ENCODE results near the gene PHKB. TPM values are rescaled to one million over a fixed set of nuclear protein-coding genes. Genes with fewer than 3 reads are reported as not detected.

The PHKB gene
- total RNA-seq, 1 donor from 2014 or later, result 109 TPM

- Histone ChIP-seq H3K9me3 (ENCODE audit: low read depth) (no peaks in the 10 kb centered on the region), H3K27ac (peak overlapping the region; percentile 100), H3K9ac (peak overlapping the region; percentile 94), H3K27me3 (no peaks in the 10 kb centered on the region), H2AFZ (replicated peaks) (peak overlapping the region; percentile 91), H3F3A (ENCODE audit: low read depth) (peaks cover 22% of the 10 kb centered on the region), H3K79me2 (ENCODE audit: low read depth) (peaks cover 68% of the 10 kb centered on the region), H4K20me1 (ENCODE audit: low read depth) (peaks cover 6% of the 10 kb centered on the region), H3K4me1 (peaks cover 33% of the 10 kb centered on the region), H3K4me3 (peak overlapping the region; percentile 82), H3K36me3 (peaks cover 5% of the 10 kb centered on the region), H3K4me2 (peak overlapping the region; percentile 80)
- Mint-ChIP-seq H3K36me3 (peaks cover 2% of the 10 kb centered on the region), H3K27me3 (ENCODE audit: insufficient read depth, low read depth) (peaks cover 2% of the 10 kb centered on the region), H3K4me3 (peak overlapping the region; percentile 99), H3K4me1 (peaks cover 34% of the 10 kb centered on the region), H3K9me3 (no peaks in the 10 kb centered on the region), H3K27ac (peak overlapping the region; percentile 97)
- peak; percentile 58 for DNase-seq (ENCODE audit: low spot score)
- no peak for TF ChIP-seq EZH2 (IDR thresholded peaks at IDR 0.05)
- no peak for TF ChIP-seq EZH2phosphoT487 (IDR thresholded peaks at IDR 0.05)
- TF ChIP-seq, protein P1, sequence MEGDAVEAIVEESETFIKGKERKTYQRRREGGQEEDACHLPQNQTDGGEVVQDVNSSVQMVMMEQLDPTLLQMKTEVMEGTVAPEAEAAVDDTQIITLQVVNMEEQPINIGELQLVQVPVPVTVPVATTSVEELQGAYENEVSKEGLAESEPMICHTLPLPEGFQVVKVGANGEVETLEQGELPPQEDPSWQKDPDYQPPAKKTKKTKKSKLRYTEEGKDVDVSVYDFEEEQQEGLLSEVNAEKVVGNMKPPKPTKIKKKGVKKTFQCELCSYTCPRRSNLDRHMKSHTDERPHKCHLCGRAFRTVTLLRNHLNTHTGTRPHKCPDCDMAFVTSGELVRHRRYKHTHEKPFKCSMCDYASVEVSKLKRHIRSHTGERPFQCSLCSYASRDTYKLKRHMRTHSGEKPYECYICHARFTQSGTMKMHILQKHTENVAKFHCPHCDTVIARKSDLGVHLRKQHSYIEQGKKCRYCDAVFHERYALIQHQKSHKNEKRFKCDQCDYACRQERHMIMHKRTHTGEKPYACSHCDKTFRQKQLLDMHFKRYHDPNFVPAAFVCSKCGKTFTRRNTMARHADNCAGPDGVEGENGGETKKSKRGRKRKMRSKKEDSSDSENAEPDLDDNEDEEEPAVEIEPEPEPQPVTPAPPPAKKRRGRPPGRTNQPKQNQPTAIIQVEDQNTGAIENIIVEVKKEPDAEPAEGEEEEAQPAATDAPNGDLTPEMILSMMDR (IDR thresholded peaks at IDR 0.05), result no peak
Measured at GRCh38 chr16:47461598-47462266, 601 bp downstream of the PHKB start.

DNA sequence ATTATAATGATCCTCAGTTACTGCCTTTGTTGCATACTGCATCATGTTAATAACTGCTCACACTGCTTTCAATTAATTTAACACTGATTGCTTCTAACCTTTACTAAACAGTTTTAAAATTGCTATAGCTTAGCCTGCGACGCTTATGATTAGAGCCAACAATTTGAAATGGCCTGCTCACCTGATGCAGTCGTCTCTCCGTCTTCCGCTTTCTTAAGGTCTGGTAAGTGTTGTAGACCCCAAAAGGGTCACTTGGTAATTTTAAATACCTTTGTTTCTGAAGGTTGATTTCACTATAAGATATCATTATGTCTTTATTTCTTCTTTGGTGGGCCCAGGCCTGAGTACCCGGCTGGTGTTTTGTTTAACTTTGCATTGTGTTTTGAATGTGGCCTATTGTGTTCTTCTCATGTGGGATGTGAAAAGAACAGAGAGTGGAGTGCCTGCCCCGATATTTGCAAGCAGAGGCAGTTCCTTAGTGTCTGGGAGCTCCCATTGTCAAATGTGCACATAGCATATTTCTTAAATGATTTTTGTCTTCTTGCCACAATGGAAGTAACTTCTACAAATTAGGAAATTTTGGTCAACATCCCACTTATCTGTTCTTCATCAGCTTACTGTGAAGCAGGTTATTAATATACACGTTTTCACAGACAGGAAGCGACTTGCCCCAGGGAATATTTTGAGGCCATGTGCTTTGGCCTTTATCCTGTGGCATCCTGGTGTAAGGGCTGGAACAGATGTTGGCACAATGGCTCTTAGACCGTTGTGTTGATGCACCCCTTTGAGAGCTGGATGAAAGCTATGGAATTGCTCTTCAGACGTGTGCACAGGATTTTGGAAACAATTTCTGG lies 2.9 kb downstream of the PHKB start:
- no peaks in the 10 kb centered on the region for H3K9me3 ChIP-seq (ENCODE audit: low read depth)
- peaks cover 2% of the 10 kb centered on the region for H3K27me3 Mint-ChIP-seq (ENCODE audit: insufficient read depth, low read depth)
- H3K36me3 ChIP-seq, result no peaks in the 10 kb centered on the region
- no peak overlapping the region for H2AFZ ChIP-seq (replicated peaks)
- H3K4me1 Mint-ChIP-seq, result peaks cover 34% of the 10 kb centered on the region
- peaks cover 16% of the 10 kb centered on the region for H4K20me1 ChIP-seq (ENCODE audit: low read depth)
- no peak overlapping the region for H3K9ac ChIP-seq
- H3K4me3 ChIP-seq, result no peak overlapping the region
- H3K4me2 ChIP-seq, result peak overlapping the region; percentile 80
- peaks cover 31% of the 10 kb centered on the region for H3K4me1 ChIP-seq
- H3K27ac Mint-ChIP-seq, result peak overlapping the region; percentile 47
- peak; percentile 42 for DNase-seq (ENCODE audit: low spot score)
- H3K27me3 ChIP-seq, result no peaks in the 10 kb centered on the region
- TF ChIP-seq, protein P1 (IDR thresholded peaks at IDR 0.05), result no peak
- H3K36me3 Mint-ChIP-seq, result no peaks in the 10 kb centered on the region
- H3K79me2 ChIP-seq (ENCODE audit: low read depth), result peaks cover 74% of the 10 kb centered on the region
- peak overlapping the region; percentile 59 for H3K4me3 Mint-ChIP-seq
- H3K27ac ChIP-seq, result no peak overlapping the region
- H3K9me3 Mint-ChIP-seq, result no peaks in the 10 kb centered on the region
- peaks cover 22% of the 10 kb centered on the region for H3F3A ChIP-seq (ENCODE audit: low read depth)

- no peak for TF ChIP-seq EZH2 (IDR thresholded peaks at IDR 0.05)
- TF ChIP-seq EZH2phosphoT487 (IDR thresholded peaks at IDR 0.05), result no peak
- TF ChIP-seq, protein P1 (IDR thresholded peaks at IDR 0.05), result no peak
- Histone ChIP-seq H3K4me3 (no peak overlapping the region), H3K79me2 (ENCODE audit: low read depth) (peaks cover 63% of the 10 kb centered on the region), H3K9ac (no peak overlapping the region), H3K27me3 (no peaks in the 10 kb centered on the region), H3K4me2 (no peak overlapping the region), H4K20me1 (ENCODE audit: low read depth) (peaks cover 16% of the 10 kb centered on the region), H3K36me3 (no peaks in the 10 kb centered on the region), H3K4me1 (peaks cover 25% of the 10 kb centered on the region), H3F3A (ENCODE audit: low read depth) (peaks cover 11% of the 10 kb centered on the region), H3K9me3 (ENCODE audit: low read depth) (no peaks in the 10 kb centered on the region), H2AFZ (replicated peaks) (no peak overlapping the region), H3K27ac (no peak overlapping the region)
- H3K9me3 Mint-ChIP-seq, result no peaks in the 10 kb centered on the region
- H3K27ac Mint-ChIP-seq, result no peak overlapping the region
- no peaks in the 10 kb centered on the region for H3K27me3 Mint-ChIP-seq (ENCODE audit: insufficient read depth, low read depth)
- H3K36me3 Mint-ChIP-seq, result no peaks in the 10 kb centered on the region
- peaks cover 20% of the 10 kb centered on the region for H3K4me1 Mint-ChIP-seq
- no peak overlapping the region for H3K4me3 Mint-ChIP-seq
- no peak for DNase-seq (ENCODE audit: low spot score)
Measured at GRCh38 chr16:47465919-47466630, 4.9 kb downstream of the PHKB start.

Data from neural progenitor cell (in vitro differentiated cells).